Stomach (tissue), 9 donors: ENCODE results near the gene RABGAP1L. TPM values are rescaled to one million over a fixed set of nuclear protein-coding genes. Genes with fewer than 3 reads are reported as not detected.

Experiments used
- DNase-seq, 2 donors: peaks; one replicate each; pipeline versions ENCODE4 v3.0.0 to v3.0.0-alpha.2; 2013 to 2019
- H3K27ac ChIP-seq, 5 donors: fragments of 200-600 bp in 4 of 5; sonication (generic) in 4 of 5; one replicate each; pipeline ENCODE4 v1.5.1; 2013 to 2019; ENCODE audit warnings: mild to moderate bottlenecking in 1 of 5, moderate library complexity in 1 of 5
- H3K27me3 ChIP-seq, 3 donors: fragments of 200-600 bp; sonication (generic); one replicate each; pipeline ENCODE4 v1.5.1; 2017 to 2019; ENCODE audit warnings: mixed run types in 1 of 3
- H3K36me3 ChIP-seq, 4 donors: fragments of 200-600 bp; sonication (generic); 1 replicate in 3 of 4; 2 replicates in 1 of 4; pipeline ENCODE4 v1.5.1; 2016 to 2019
- H3K4me1 ChIP-seq, 4 donors: fragments of 200-600 bp; sonication (generic); one replicate each; pipeline ENCODE4 v1.5.1; 2016 to 2019
- H3K4me3 ChIP-seq, 4 donors: fragments of 200-600 bp; sonication (generic) in 3 of 4; one replicate each; pipeline ENCODE4 v1.5.1; 2016 to 2019; ENCODE audit warnings: mild to moderate bottlenecking in 1 of 4
- H3K9me3 ChIP-seq, 4 donors: fragments of 200-600 bp; sonication (generic); one replicate each; pipeline ENCODE4 v1.5.1; 2016 to 2019
- EP300 ChIP-seq: sonication (generic); formaldehyde crosslinking; IDR thresholded peaks from one replicate; pipeline ENCODE4 v1.6.1; 2017; ENCODE audit warnings: antibody characterized with exemption
- POLR2A ChIP-seq, 4 donors: fragments of 450-650 bp; IDR thresholded peaks; one replicate each; pipeline ENCODE4 v1.6.1; 2016; ENCODE audit warnings: antibody characterized with exemption in 4 of 4, control low read depth in 2 of 4, mild to moderate bottlenecking in 1 of 4, moderate library complexity in 1 of 4
- POLR2AphosphoS5 ChIP-seq, 3 donors: sonication (generic); formaldehyde crosslinking; IDR thresholded peaks; one replicate each; pipeline ENCODE4 v1.6.1; 2016; ENCODE audit warnings: antibody characterized with exemption in 3 of 3
- WGBS, 5 donors: extraction: QIAGEN DNeasy Blood & Tissue Kit in 3 of 5; methylation state at CpG; one replicate each; pipeline versions ENCODE4 v1.1.5 to v1.1.7; 2013 to 2018; 5-methylcytosine and 5-hydroxymethylcytosine counted together
- intact Hi-C: fragments of 100-400 bp; cut with DNase I; formaldehyde crosslinking; loops from one replicate; pipeline ENCODE4 v1.15.1; 2023; ENCODE audit warnings: low total_unique reads
- polyA plus RNA-seq, 3 donors: library from polyadenylated mRNA; stranded (reverse); fragments of 200-250 nt; gene quantifications; one replicate each; pipeline ENCODE4 v1.2.3, GENCODE V29; 2013
- total RNA-seq, 5 donors: library from RNA; depleted of rRNA; stranded (reverse); fragments of >200 nt; gene quantifications; one replicate each; pipeline versions ENCODE4 v1.1.0 to v1.2.3, GENCODE V29; 2014 to 2016
- TF ChIP-seq, protein P1 (sequence below), 7 experiments: fragments of 450-650 bp in 4 of 7; fragments of 200-600 bp in 3 of 7; sonication (generic) in 3 of 7; IDR thresholded peaks; one replicate each; pipeline ENCODE4 v1.5.1; 2016 to 2019; ENCODE audit warnings: antibody characterized with exemption in 7 of 7, control low read depth in 2 of 7, mild to moderate bottlenecking in 1 of 7
- donor health status: healthy with polysubstance abuse.
- donor health status: Bipolar disorder and iron deficiency.
- donor health status: healthy.

Gene RABGAP1L
- total and polyA plus RNA-seq, 8 donors = 14.2 to 238 (median 57.9) TPM

DNA sequence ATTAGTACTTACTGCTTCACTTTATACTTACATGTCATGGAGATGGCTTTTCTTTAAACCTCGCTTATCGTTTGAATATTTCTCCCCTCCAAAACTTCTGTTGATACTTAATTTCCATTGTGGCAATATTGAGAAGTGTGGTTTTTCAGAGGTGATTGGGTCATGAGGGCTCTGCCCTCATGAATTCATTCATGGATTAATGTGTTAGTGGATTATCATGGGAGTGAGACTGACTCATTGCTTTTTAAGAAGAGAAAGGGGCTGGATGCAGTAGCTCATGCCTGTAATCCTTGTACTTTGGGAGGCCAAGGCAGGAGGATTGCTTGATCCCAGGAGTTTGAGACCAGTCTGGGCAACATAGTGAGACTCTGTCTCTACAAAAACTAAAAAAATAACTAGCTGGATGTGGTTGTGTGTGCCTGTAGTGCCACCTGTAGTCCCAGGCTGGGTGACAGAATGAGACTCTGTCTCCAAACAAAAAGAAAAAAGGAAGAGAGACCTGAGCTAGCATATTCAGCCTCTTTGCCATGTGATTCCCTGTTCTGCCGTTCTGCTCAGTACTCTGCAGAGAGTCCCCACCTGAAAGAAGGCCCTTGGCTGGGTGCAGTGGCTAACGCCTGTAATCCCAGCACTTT, 30.2 kb downstream of the RABGAP1L start:
- DNase-seq = peak in 1 of 2 donors; percentile 5
- WGBS, 5 donors = 79 to 94% (median 86%) methylated on average over 4 of the region's 4 CpGs

DNA sequence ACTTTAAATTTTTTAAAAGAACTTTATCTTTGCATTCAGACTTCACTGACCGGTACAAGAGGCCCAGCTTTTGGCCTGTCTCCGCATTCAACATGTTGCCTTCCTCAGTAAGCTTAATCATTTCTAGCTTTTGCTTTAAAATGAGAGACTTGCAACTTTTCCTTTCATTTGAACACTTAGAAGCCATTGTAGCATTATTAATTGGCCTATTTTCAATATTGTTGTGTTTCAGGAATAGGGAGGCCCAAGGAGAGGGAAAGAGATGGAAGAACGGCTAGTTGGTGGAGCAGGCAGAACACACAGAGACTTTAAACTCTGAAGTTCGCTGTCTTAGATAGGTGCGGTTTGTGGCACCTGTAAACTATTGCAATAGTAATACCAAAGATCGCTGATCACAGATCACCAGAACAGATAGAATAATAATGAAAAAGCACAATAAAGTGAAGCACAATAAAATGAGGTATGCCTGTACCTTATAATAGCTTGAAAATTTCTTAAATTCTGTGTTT, 31.4 kb downstream of the RABGAP1L start:
- peak in 1 of 2 donors; percentile 15 for DNase-seq
- Histone ChIP-seq H3K4me3 (no peak overlapping the region), H3K9me3 (peaks cover 0 to 8% (median 2%) of the 10 kb centered on the region in 4 donors), H3K36me3 (no peaks in the 10 kb centered on the region), H3K4me1 (peaks cover 0 to 25% (median 10%) of the 10 kb centered on the region in 4 donors), H3K27me3 (no peaks in the 10 kb centered on the region), H3K27ac (peak overlapping the region in 2 of 5 donors; percentile 20 to 24)
- WGBS, 5 donors = 28 to 50% (median 44%) methylated on average over 6 of the region's 6 CpGs
- TF ChIP-seq, protein P1, sequence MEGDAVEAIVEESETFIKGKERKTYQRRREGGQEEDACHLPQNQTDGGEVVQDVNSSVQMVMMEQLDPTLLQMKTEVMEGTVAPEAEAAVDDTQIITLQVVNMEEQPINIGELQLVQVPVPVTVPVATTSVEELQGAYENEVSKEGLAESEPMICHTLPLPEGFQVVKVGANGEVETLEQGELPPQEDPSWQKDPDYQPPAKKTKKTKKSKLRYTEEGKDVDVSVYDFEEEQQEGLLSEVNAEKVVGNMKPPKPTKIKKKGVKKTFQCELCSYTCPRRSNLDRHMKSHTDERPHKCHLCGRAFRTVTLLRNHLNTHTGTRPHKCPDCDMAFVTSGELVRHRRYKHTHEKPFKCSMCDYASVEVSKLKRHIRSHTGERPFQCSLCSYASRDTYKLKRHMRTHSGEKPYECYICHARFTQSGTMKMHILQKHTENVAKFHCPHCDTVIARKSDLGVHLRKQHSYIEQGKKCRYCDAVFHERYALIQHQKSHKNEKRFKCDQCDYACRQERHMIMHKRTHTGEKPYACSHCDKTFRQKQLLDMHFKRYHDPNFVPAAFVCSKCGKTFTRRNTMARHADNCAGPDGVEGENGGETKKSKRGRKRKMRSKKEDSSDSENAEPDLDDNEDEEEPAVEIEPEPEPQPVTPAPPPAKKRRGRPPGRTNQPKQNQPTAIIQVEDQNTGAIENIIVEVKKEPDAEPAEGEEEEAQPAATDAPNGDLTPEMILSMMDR (IDR thresholded peaks at IDR 0.05) = no peak
- TF ChIP-seq POLR2AphosphoS5 (IDR thresholded peaks at IDR 0.05) (no peak), EP300 (no peak), POLR2A (IDR thresholded peaks at IDR 0.05) (no peak)
- intact Hi-C loops = no loop called here

More for the DNA sequence above, 30.2 kb downstream of the RABGAP1L start:
- no peak overlapping the region for H3K4me3 ChIP-seq
- H3K4me1 ChIP-seq = peaks cover 0 to 25% (median 10%) of the 10 kb centered on the region in 4 donors
- no peaks in the 10 kb centered on the region for H3K27me3 ChIP-seq
- H3K36me3 ChIP-seq = no peaks in the 10 kb centered on the region
- intact Hi-C loops = no loop called here
- H3K27ac ChIP-seq = no peak overlapping the region
- peaks cover 0 to 8% (median 2%) of the 10 kb centered on the region in 4 donors for H3K9me3 ChIP-seq
- TF ChIP-seq POLR2AphosphoS5 (IDR thresholded peaks at IDR 0.05) (no peak), EP300 (no peak), POLR2A (IDR thresholded peaks at IDR 0.05) (no peak)
- TF ChIP-seq, protein P1 (IDR thresholded peaks at IDR 0.05) = no peak

DNA sequence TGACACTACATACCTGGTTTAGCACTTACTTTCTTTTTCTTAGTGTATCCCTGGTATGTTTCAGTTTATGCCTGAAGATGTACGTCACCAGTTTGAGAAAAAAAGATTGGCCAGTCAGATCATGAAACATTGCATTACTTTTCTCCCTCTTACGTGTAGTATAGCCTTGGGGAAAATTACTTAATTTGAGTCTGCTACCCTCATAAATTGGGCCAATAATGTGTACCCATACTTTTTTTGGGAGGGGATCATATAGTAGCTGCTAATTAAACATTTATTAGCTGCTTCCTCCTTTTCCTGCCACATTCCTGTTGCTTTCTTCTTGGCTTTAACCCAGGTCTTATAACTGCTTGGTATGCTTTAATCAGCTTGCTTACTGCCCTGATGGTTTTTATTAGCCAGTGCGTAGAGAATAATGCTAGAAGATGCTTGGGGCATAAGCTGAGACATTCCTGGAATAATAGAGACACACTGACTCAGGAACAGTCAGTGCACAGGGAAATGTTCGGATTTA, 32.1 kb downstream of the RABGAP1L start:
- WGBS, 5 donors = 62 to 78% (median 67%) methylated on average over 4 of the region's 4 CpGs
- TF ChIP-seq POLR2A (IDR thresholded peaks at IDR 0.05) (no peak), POLR2AphosphoS5 (IDR thresholded peaks at IDR 0.05) (no peak), EP300 (no peak)
- TF ChIP-seq, protein P1 (IDR thresholded peaks at IDR 0.05) = no peak
- H3K27ac ChIP-seq = peak overlapping the region in 2 of 5 donors; percentile 20 to 24
- intact Hi-C loops = no loop called here
- DNase-seq = no peak
- peaks cover 0 to 25% (median 10%) of the 10 kb centered on the region in 4 donors for H3K4me1 ChIP-seq
- no peaks in the 10 kb centered on the region for H3K27me3 ChIP-seq
- H3K4me3 ChIP-seq = no peak overlapping the region
- peaks cover 0 to 8% (median 2%) of the 10 kb centered on the region in 4 donors for H3K9me3 ChIP-seq
- no peaks in the 10 kb centered on the region for H3K36me3 ChIP-seq

DNA sequence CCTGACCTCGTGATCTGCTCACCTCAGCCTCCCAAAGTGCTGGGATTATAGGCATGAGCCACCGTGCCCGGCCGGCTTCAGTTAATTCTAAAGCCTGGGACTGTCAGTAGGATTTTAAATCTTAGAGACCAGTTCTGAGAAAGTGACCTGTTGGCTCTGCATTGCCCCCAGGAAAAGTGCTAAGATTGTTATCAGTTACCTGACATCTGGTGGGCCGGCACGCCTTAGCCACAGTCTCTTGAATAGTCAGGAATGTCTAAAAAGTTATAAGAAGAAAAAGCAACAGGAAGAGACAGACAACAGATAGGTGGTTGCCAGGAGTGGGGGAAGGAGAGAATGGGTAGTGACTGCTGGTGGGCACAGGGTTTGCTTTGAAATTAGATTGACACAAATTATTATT, 35.1 kb downstream of the RABGAP1L start:
- TF ChIP-seq EP300 = no peak
- no peak for TF ChIP-seq POLR2AphosphoS5 (IDR thresholded peaks at IDR 0.05)
- TF ChIP-seq, protein P1 (IDR thresholded peaks at IDR 0.05) = no peak
- no peak for TF ChIP-seq POLR2A (IDR thresholded peaks at IDR 0.05)
- 86 to 91% (median 88%) methylated on average over 6 of the region's 6 CpGs for WGBS, 5 donors
- H3K4me1 ChIP-seq = peaks cover 0 to 24% (median 10%) of the 10 kb centered on the region in 4 donors
- H3K9me3 ChIP-seq = no peaks in the 10 kb centered on the region
- no peak overlapping the region for H3K4me3 ChIP-seq
- H3K27me3 ChIP-seq = no peaks in the 10 kb centered on the region
- intact Hi-C loops = no loop called here
- H3K36me3 ChIP-seq = no peaks in the 10 kb centered on the region
- no peak for DNase-seq
- no peak overlapping the region for H3K27ac ChIP-seq
